Right ventricle myocardium inferior (tissue), 1 donor: ENCODE data around the gene NEBL. TPM values are rescaled to one million over a fixed set of nuclear protein-coding genes. Genes with fewer than 3 reads are reported as not detected.
"Not testable (repeated sequence)": the region's sequence is repeated elsewhere in the genome, so short reads cannot be mapped to it uniquely, and the experiment has no call there.

ENCODE experiments used
- ATAC-seq: fragments of 200-7000 bp; cut with Tn5 transposase; one replicate; pipeline ENCODE4 v1.9.1; 2020; ENCODE audit warnings: mild to moderate bottlenecking, moderate library complexity
- DNase-seq: peaks from one replicate; pipeline ENCODE4 v3.0.0; 2021; ENCODE audit errors: missing footprints
- intact Hi-C: fragments of 100-400 bp; cut with DNase I; formaldehyde crosslinking; loops from one replicate; pipeline ENCODE4 v1.11.0; 2022
- long read RNA-seq: library from polyadenylated mRNA; unstranded; transcript quantifications from one replicate; pipeline ENCODE4 v2.0.0, GENCODE V29; 2021
- total RNA-seq: library from RNA; stranded (reverse); fragmentation: NEBNext Ultra II Directional; extraction: Animal tissue kit (Norgen Biotek cat#: 25700); gene quantifications from one replicate; pipeline ENCODE4 v1.2.1, GENCODE V29; 2021
- donor health status: DM: no; HTN: yes; CAD: no; lungs with severe emphysema.

NEBL gene
- 666 TPM for total RNA-seq
- long read RNA-seq, full-length matches to known transcripts = 12 of 144 reads
- long read RNA-seq, partial matches to known transcripts = 99 of 144 reads
- long read RNA-seq, other reads (novel, unspliced or antisense) = 33 of 144 reads

- ATAC-seq (peak; percentile 81), DNase-seq (no peak)
- intact Hi-C loops = loop anchor here (2.0 to 10.0 kb wide), 2 partner anchors 172 to 628 kb away; partner anchors contain the start of gene SKIDA1
Observed at GRCh38 chr10:20897146-20897825, at the start of gene NEBL. TSS of gene NEBL (minus strand) at chr10:20897311. CDS start at chr10:20897205, 106 bp downstream.

- no peak for ATAC-seq
- no peak for DNase-seq
- intact Hi-C loops = no loop called here
Observed at GRCh38 chr10:20945546-20946332, 48.6 kb upstream of the NEBL start.

- intact Hi-C loops = no loop called here
- no peak for ATAC-seq
Observed at GRCh38 chr10:20944789-20945502, 47.8 kb upstream of the NEBL start.

GRCh38 chr10:20939414-20939813 lies 42.3 kb upstream of the NEBL start:
- intact Hi-C loops, DNase-seq, ATAC-seq: not testable (repeated sequence)

More at GRCh38 chr10:20944789-20945502, 47.8 kb upstream of the NEBL start:
- DNase-seq = no peak

GRCh38 chr10:20936396-20936795 lies 39.3 kb upstream of the NEBL start:
- DNase-seq (no peak), ATAC-seq (no peak)
- intact Hi-C loops = no loop called here

GRCh38 chr10:20935931-20936330 lies 38.8 kb upstream of the NEBL start:
- intact Hi-C loops = no loop called here
- no peak for ATAC-seq

GRCh38 chr10:20935301-20935700 lies 38.2 kb upstream of the NEBL start:
- DNase-seq = no peak
- ATAC-seq = no peak
- intact Hi-C loops = no loop called here

More at GRCh38 chr10:20935931-20936330, 38.8 kb upstream of the NEBL start:
- DNase-seq = no peak

GRCh38 chr10:20933705-20934104 lies 36.6 kb upstream of the NEBL start:
- DNase-seq (no peak), ATAC-seq (no peak)
- intact Hi-C loops = no loop called here

- ATAC-seq (no peak), DNase-seq (no peak)
- intact Hi-C loops = no loop called here
Observed at GRCh38 chr10:20932606-20933126, 35.6 kb upstream of the NEBL start.

GRCh38 chr10:20931156-20931795 lies 34.2 kb upstream of the NEBL start:
- intact Hi-C loops = no loop called here
- ATAC-seq (no peak), DNase-seq (no peak)

GRCh38 chr10:20927456-20927855 lies 30.3 kb upstream of the NEBL start:
- no peak for ATAC-seq

GRCh38 chr10:20922451-20922850 lies 25.3 kb upstream of the NEBL start:
- intact Hi-C loops = no loop called here
- ATAC-seq (no peak), DNase-seq (no peak)

More at GRCh38 chr10:20927456-20927855, 30.3 kb upstream of the NEBL start:
- DNase-seq = no peak
- intact Hi-C loops = no loop called here

GRCh38 chr10:20922033-20922432 lies 24.9 kb upstream of the NEBL start:
- ATAC-seq (no peak), DNase-seq (no peak)
- intact Hi-C loops = no loop called here

GRCh38 chr10:20920061-20920460 lies 22.9 kb upstream of the NEBL start:
- intact Hi-C loops = no loop called here
- ATAC-seq (no peak), DNase-seq (no peak)

GRCh38 chr10:20919481-20919880 lies 22.4 kb upstream of the NEBL start:
- intact Hi-C loops = no loop called here
- no peak for ATAC-seq
- no peak for DNase-seq

GRCh38 chr10:20916976-20917375 lies 19.9 kb upstream of the NEBL start:
- DNase-seq = no peak
- intact Hi-C loops = no loop called here
- no peak for ATAC-seq

GRCh38 chr10:20912969-20913368 lies 15.9 kb upstream of the NEBL start:
- intact Hi-C loops = no loop called here
- DNase-seq = no peak
- ATAC-seq = no peak

- intact Hi-C loops = no loop called here
- DNase-seq (no peak), ATAC-seq (no peak)
Observed at GRCh38 chr10:20911626-20912025, 14.5 kb upstream of the NEBL start.

- DNase-seq (no peak), ATAC-seq (no peak)
- intact Hi-C loops = no loop called here
Observed at GRCh38 chr10:20909801-20910200, 12.7 kb upstream of the NEBL start.
